ENCODE data around the gene EXTL2.

- TF ChIP-seq, protein P1, sequence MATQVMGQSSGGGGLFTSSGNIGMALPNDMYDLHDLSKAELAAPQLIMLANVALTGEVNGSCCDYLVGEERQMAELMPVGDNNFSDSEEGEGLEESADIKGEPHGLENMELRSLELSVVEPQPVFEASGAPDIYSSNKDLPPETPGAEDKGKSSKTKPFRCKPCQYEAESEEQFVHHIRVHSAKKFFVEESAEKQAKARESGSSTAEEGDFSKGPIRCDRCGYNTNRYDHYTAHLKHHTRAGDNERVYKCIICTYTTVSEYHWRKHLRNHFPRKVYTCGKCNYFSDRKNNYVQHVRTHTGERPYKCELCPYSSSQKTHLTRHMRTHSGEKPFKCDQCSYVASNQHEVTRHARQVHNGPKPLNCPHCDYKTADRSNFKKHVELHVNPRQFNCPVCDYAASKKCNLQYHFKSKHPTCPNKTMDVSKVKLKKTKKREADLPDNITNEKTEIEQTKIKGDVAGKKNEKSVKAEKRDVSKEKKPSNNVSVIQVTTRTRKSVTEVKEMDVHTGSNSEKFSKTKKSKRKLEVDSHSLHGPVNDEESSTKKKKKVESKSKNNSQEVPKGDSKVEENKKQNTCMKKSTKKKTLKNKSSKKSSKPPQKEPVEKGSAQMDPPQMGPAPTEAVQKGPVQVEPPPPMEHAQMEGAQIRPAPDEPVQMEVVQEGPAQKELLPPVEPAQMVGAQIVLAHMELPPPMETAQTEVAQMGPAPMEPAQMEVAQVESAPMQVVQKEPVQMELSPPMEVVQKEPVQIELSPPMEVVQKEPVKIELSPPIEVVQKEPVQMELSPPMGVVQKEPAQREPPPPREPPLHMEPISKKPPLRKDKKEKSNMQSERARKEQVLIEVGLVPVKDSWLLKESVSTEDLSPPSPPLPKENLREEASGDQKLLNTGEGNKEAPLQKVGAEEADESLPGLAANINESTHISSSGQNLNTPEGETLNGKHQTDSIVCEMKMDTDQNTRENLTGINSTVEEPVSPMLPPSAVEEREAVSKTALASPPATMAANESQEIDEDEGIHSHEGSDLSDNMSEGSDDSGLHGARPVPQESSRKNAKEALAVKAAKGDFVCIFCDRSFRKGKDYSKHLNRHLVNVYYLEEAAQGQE (IDR thresholded peaks at IDR 0.05; ENCODE audit: insufficient read depth in 1 of 2, low read depth in 2 of 2, low read length in 2 of 2): no peak
- no peak for TF ChIP-seq TAF1 (IDR thresholded peaks at IDR 0.05; ENCODE audit: borderline replicate concordance, insufficient read depth, low read length)
Observed at GRCh38 chr1:100832694-100833428, 61.8 kb downstream of the EXTL2 start.
